Measurements from ENCODE around the gene EXOC6.

- TF ChIP-seq, protein P1, sequence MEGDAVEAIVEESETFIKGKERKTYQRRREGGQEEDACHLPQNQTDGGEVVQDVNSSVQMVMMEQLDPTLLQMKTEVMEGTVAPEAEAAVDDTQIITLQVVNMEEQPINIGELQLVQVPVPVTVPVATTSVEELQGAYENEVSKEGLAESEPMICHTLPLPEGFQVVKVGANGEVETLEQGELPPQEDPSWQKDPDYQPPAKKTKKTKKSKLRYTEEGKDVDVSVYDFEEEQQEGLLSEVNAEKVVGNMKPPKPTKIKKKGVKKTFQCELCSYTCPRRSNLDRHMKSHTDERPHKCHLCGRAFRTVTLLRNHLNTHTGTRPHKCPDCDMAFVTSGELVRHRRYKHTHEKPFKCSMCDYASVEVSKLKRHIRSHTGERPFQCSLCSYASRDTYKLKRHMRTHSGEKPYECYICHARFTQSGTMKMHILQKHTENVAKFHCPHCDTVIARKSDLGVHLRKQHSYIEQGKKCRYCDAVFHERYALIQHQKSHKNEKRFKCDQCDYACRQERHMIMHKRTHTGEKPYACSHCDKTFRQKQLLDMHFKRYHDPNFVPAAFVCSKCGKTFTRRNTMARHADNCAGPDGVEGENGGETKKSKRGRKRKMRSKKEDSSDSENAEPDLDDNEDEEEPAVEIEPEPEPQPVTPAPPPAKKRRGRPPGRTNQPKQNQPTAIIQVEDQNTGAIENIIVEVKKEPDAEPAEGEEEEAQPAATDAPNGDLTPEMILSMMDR (IDR thresholded peaks at IDR 0.05): no peak
- no peak for TF ChIP-seq POLR2A (IDR thresholded peaks at IDR 0.05)
Observed at GRCh38 chr10:92937876-92938275, 89.6 kb downstream of the EXOC6 start.
